ENCODE data around the gene COPS4.

DNA sequence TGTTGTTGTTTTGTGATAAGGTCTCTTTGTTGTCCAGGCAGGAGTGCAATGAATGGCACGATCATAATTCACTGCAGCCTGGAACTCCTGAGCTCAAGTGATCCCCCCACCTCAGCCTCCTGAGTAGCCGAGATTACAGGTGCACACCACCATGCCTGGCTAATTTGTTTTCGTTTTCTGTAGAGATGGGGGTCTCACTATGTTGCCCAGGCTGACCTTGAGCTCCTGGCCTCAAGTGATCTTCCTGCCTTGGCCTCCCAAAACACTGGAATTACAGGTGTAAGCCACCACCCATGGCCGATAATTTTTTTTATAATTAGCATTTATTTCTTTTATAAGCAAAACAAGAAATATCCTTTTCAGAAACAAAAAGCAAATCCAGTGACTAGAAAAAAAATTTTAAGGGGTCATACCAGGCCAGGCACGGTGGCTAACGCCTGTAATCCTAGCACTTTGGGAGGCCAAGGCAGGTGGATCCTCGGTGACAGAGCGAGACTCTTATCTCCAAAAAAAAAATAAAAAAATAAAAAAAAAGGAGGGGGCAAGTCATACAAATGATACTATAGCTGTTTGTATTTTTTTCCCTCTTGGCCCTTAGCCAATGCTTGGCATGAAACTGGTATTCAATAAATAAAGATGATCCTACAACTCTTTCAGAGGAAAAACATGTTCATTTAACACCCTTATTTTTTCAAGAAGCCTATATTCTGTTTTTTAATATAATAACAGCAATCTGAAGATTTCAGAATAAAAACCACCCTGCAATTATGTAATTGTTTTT lies 76.2 kb downstream of the COPS4 start:
- TF ChIP-seq BACH2 (CRISPR knock-in tag; IDR thresholded peaks at IDR 0.05; ENCODE audit: borderline replicate concordance) = no peak
- TF ChIP-seq, protein P1, sequence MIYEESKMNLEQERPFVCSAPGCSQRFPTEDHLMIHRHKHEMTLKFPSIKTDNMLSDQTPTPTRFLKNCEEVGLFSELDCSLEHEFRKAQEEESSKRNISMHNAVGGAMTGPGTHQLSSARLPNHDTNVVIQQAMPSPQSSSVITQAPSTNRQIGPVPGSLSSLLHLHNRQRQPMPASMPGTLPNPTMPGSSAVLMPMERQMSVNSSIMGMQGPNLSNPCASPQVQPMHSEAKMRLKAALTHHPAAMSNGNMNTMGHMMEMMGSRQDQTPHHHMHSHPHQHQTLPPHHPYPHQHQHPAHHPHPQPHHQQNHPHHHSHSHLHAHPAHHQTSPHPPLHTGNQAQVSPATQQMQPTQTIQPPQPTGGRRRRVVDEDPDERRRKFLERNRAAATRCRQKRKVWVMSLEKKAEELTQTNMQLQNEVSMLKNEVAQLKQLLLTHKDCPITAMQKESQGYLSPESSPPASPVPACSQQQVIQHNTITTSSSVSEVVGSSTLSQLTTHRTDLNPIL (CRISPR knock-in tag; IDR thresholded peaks at IDR 0.05; ENCODE audit: low read depth) = no peak
- TF ChIP-seq, protein P2, sequence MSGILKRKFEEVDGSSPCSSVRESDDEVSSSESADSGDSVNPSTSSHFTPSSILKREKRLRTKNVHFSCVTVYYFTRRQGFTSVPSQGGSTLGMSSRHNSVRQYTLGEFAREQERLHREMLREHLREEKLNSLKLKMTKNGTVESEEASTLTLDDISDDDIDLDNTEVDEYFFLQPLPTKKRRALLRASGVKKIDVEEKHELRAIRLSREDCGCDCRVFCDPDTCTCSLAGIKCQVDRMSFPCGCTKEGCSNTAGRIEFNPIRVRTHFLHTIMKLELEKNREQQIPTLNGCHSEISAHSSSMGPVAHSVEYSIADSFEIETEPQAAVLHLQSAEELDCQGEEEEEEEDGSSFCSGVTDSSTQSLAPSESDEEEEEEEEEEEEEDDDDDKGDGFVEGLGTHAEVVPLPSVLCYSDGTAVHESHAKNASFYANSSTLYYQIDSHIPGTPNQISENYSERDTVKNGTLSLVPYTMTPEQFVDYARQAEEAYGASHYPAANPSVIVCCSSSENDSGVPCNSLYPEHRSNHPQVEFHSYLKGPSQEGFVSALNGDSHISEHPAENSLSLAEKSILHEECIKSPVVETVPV (CRISPR knock-in tag; IDR thresholded peaks at IDR 0.05) = no peak
- TF ChIP-seq, protein P3, sequence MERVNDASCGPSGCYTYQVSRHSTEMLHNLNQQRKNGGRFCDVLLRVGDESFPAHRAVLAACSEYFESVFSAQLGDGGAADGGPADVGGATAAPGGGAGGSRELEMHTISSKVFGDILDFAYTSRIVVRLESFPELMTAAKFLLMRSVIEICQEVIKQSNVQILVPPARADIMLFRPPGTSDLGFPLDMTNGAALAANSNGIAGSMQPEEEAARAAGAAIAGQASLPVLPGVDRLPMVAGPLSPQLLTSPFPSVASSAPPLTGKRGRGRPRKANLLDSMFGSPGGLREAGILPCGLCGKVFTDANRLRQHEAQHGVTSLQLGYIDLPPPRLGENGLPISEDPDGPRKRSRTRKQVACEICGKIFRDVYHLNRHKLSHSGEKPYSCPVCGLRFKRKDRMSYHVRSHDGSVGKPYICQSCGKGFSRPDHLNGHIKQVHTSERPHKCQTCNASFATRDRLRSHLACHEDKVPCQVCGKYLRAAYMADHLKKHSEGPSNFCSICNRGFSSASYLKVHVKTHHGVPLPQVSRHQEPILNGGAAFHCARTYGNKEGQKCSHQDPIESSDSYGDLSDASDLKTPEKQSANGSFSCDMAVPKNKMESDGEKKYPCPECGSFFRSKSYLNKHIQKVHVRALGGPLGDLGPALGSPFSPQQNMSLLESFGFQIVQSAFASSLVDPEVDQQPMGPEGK (CRISPR knock-in tag; IDR thresholded peaks at IDR 0.05; ENCODE audit: borderline replicate concordance) = no peak
- no peak for TF ChIP-seq ZFP3 (CRISPR knock-in tag; IDR thresholded peaks at IDR 0.05)
- TF ChIP-seq TOX (CRISPR knock-in tag; IDR thresholded peaks at IDR 0.05; ENCODE audit: borderline replicate concordance) = no peak
- TF ChIP-seq GLIS3 (CRISPR knock-in tag; IDR thresholded peaks at IDR 0.05) = no peak
- no peak for TF ChIP-seq ARNTL (CRISPR knock-in tag; IDR thresholded peaks at IDR 0.05; ENCODE audit: borderline replicate concordance, low read depth)
- TF ChIP-seq RARB (CRISPR knock-in tag; IDR thresholded peaks at IDR 0.05) = no peak
- no peak for TF ChIP-seq TCF4 (CRISPR knock-in tag; IDR thresholded peaks at IDR 0.05; ENCODE audit: borderline replicate concordance)
- TF ChIP-seq ZNF565 (CRISPR knock-in tag; conservative IDR thresholded peaks at IDR 0.05; ENCODE audit: low read depth) = no peak
- TF ChIP-seq ESRRG (CRISPR knock-in tag; IDR thresholded peaks at IDR 0.05) = no peak

Measured in SK-N-SH treated with all-trans-retinoic acid at 6 μM for 48 hours (cell line).